Lower leg skin (tissue), 3 donors: Measurements from ENCODE around the gene RNF157.

Experiments
- CTCF ChIP-seq, 3 donors: fragments of 450-650 bp; IDR thresholded peaks; one replicate each; pipeline ENCODE4 v1.5.1; 2016; ENCODE audit warnings: antibody characterized with exemption in 3 of 3, mild to moderate bottlenecking in 3 of 3, moderate library complexity in 2 of 3
- POLR2A ChIP-seq, 2 donors: fragments of 450-650 bp; IDR thresholded peaks; one replicate each; pipeline ENCODE4 v1.6.1; 2016 to 2017; ENCODE audit warnings: antibody characterized with exemption in 2 of 2, mild to moderate bottlenecking in 1 of 2, moderate library complexity in 1 of 2

DNA sequence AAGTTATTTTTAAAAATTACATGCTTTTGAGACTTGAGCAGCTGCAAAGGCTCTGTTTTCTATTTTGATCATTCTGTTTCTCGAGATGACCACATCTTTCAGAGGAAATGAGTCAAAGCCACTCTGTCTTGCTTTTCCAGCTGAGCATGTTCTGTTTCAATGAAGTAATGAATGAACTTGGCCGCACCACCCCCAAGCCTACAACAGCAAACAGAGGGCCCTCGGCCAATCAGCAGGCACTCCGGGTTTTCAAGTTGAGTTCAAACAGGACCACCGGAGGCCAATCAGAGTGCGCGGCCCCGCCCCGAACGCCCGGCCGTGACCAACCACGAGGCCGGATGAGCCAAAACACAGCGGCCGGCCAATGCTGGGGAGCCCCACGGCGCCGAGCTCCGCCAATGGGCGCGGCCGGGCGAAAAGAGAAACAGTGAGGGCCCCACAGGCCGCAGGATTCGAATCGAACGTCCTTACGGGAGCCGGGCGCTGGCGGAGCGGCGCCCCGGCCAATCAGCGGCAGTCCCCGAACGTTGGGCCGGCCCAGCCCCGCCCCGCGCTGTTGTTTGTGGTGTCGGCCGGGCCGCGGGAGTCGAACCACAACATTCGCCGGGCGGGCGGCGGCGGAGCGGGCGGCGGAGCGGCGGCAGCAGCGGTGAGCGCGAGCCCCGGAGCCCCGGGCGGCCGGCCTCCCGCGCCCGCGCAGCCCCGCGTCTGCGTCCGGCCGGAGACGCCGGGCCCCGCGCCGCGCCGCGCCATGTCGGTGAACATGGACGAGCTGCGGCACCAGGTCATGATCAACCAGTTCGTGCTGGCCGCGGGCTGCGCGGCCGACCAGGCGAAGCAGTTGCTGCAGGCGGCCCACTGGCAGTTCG lies 24.7 kb upstream of the RNF157 start, which contains the start of gene UBALD2:
- TF ChIP-seq CTCF (IDR thresholded peaks at IDR 0.05) (no peak), POLR2A (IDR thresholded peaks at IDR 0.05) (peak in 1 of 2 donors; percentile 79)
